K562 (cell line): ENCODE measurements around the gene ATP5PF. TPM values are rescaled to one million over a fixed set of nuclear protein-coding genes. Genes with fewer than 3 reads are reported as not detected.

Experiments
- ATAC-seq: fragments of 200-7000 bp; cut with Tn5 transposase; 3 replicates; pipeline ENCODE4 v1.9.1; 2020; ENCODE audit warnings: moderate library complexity
- BruUV-seq: library from RNA; stranded (reverse); fragments of 400-500 nt; replicated peaks from 2 replicates; lab custom pipeline; 2021; lab: Mats Ljungman, UMichigan
- CTCF ChIA-PET: fragments of 300-600 bp; formaldehyde crosslinking; extraction: SDS; loops from one replicate; lab custom pipeline; 2021; ENCODE audit warnings: low intra/inter-chr PET ratio; lab: Yijun Ruan, JAX
- POLR2A ChIA-PET: fragments of 300-600, 350-650 bp; sonication (Branson Sonifier 250); formaldehyde crosslinking; extraction: SDS; loops from one replicate; lab custom pipeline; 2021; ENCODE audit warnings: antibody characterized with exemption, inconsistent platforms; lab: Yijun Ruan, JAX
- DNase-seq, 4 experiments: peaks; one replicate each; pipeline versions ENCODE4 v3.0.0 to v3.0.0-alpha.2; 2011 to 2018; ENCODE audit warnings: low spot score in 3 of 4, mixed read lengths in 3 of 4; ENCODE audit errors: extremely low read depth in 1 of 4
- FAIRE-seq: peaks from 2 replicates; lab custom pipeline; 2011; peaks lifted over from hg19 to GRCh38; lab: Jason Lieb, UNC
- H2AFZ ChIP-seq: 2 replicates; pipeline ENCODE4 v1.6.0; 2011; ENCODE audit warnings: low read depth, low read length, control low read depth, inconsistent platforms
- H3K27ac ChIP-seq: fragments of 200-600 bp; 3 replicates; pipeline ENCODE4 v1.8.0; 2011; ENCODE audit warnings: low read depth, mild to moderate bottlenecking, control low read depth, inconsistent platforms, low read length, moderate library complexity, mixed read lengths; ENCODE audit errors: extremely low read depth
- H3K27me3 ChIP-seq, 2 experiments: fragments of 300-600 bp in 1 of 2; 2 replicates in 1 of 2; 3 replicates in 1 of 2; pipeline versions ENCODE4 v1.6.0 to v1.8.0; 2011; ENCODE audit warnings: inconsistent platforms in 2 of 2, low read length in 2 of 2, mild to moderate bottlenecking in 1 of 2, mixed read lengths in 1 of 2, moderate library complexity in 1 of 2; ENCODE audit not compliant: control insufficient read depth in 2 of 2, insufficient read depth in 2 of 2
- H3K36me3 ChIP-seq: fragments of 300-600 bp; 3 replicates; pipeline ENCODE4 v1.8.0; 2011; ENCODE audit warnings: mild to moderate bottlenecking, low read length, inconsistent platforms; ENCODE audit not compliant: control insufficient read depth, insufficient read depth
- H3K4me1 ChIP-seq, 2 experiments: fragments of 200-600 bp in 1 of 2; replicated peaks in 1 of 2; 2 replicates in 1 of 2; 3 replicates in 1 of 2; pipeline versions ENCODE4 v1.5.1 to v1.8.0; 2011; ENCODE audit warnings: inconsistent platforms in 2 of 2, low read length in 2 of 2, mild to moderate bottlenecking in 1 of 2, mixed read lengths in 1 of 2, moderate library complexity in 1 of 2; ENCODE audit not compliant: control insufficient read depth in 2 of 2, insufficient read depth in 2 of 2
- H3K4me2 ChIP-seq: 2 replicates; pipeline ENCODE4 v1.6.1; 2011; ENCODE audit warnings: low read length, control low read depth, inconsistent platforms, mixed read lengths; ENCODE audit not compliant: insufficient read depth
- H3K4me3 ChIP-seq: fragments of 200-600 bp; sonication (generic), shearing (Covaris generic); 2 replicates; pipeline ENCODE4 v1.5.1; 2016; ENCODE audit warnings: control low read depth, inconsistent platforms
- H3K79me2 ChIP-seq: fragments of 200-600 bp; 3 replicates; pipeline ENCODE4 v1.8.0; 2011; ENCODE audit warnings: low read length, inconsistent platforms; ENCODE audit not compliant: control insufficient read depth, insufficient read depth
- H3K9ac ChIP-seq, 2 experiments: 2 replicates each; pipeline versions ENCODE4 v1.6.0 to v1.6.1; 2011; ENCODE audit warnings: low read depth in 2 of 2, low read length in 2 of 2, control low read depth in 1 of 2, inconsistent platforms in 1 of 2, mild to moderate bottlenecking in 1 of 2, mixed read lengths in 1 of 2; ENCODE audit not compliant: insufficient read depth in 1 of 2
- H3K9me1 ChIP-seq: one replicate; pipeline ENCODE4 v1.6.0; 2011; ENCODE audit warnings: inconsistent platforms, mild to moderate bottlenecking, low read length, moderate library complexity; ENCODE audit not compliant: control insufficient read depth, insufficient read depth
- H3K9me3 ChIP-seq: replicated peaks from 2 replicates; pipeline ENCODE4 v1.5.1; 2011; ENCODE audit warnings: low read depth, low read length, inconsistent platforms; ENCODE audit not compliant: control insufficient read depth, insufficient read depth
- H4K20me1 ChIP-seq: replicated peaks from 2 replicates; pipeline ENCODE4 v1.6.1; 2011; ENCODE audit warnings: low read length, inconsistent platforms, mixed read lengths; ENCODE audit not compliant: control insufficient read depth, insufficient read depth
- PYGO2 ChIP-seq: fragments of 450-650 bp; IDR thresholded peaks from 2 replicates; pipeline ENCODE4 v1.6.1; 2016; ENCODE audit warnings: mild to moderate bottlenecking, missing genetic modification characterization, moderate library complexity, missing compliant biosample characterization
- SMARCE1 ChIP-seq: fragments of 450-650 bp; IDR thresholded peaks from 2 replicates; pipeline ENCODE4 v1.7.1; 2016; ENCODE audit warnings: mild to moderate bottlenecking
- ZNF3 ChIP-seq: fragments of 250-450 bp; sonication (Bioruptor Pico); IDR thresholded peaks from 2 replicates; pipeline ENCODE4 v1.5.0; 2021; ENCODE audit warnings: mild to moderate bottlenecking, moderate library complexity
- ZNF668 ChIP-seq: fragments of 250-450 bp; sonication (Bioruptor Pico); IDR thresholded peaks from 2 replicates; pipeline ENCODE4 v1.8.0; 2022; ENCODE audit warnings: mild to moderate bottlenecking, inconsistent platforms
- ZNF717 ChIP-seq: fragments of 250-450 bp; sonication (Bioruptor Pico); IDR thresholded peaks from 2 replicates; pipeline ENCODE4 v1.5.0; 2021
- WGBS: fragments of 100-300 bp; shearing (Covaris generic); methylation state at CpG from one replicate; pipeline ENCODE4 v1.1.6; 2016; ENCODE audit warnings: low coverage, mixed read lengths; ENCODE audit not compliant: insufficient coverage; ENCODE audit errors: missing lambda C conversion rate; 5-methylcytosine and 5-hydroxymethylcytosine counted together
- in situ Hi-C: fragments of 300-500 bp; cut with MboI; formaldehyde crosslinking; loops from 4 replicates; pipeline ENCODE4 v1.15.0; 2018; ENCODE audit warnings: inconsistent platforms, mixed read lengths
- intact Hi-C: fragments of 100-400 bp; cut with micrococcal nuclease; formaldehyde crosslinking; loops from 2 replicates; pipeline ENCODE4 v1.14.2; 2022
- polyA plus RNA-seq, 8 experiments: library from polyadenylated mRNA; depleted of rRNA in 4 of 8; stranded (reverse) in 5 of 8; unstranded in 3 of 8; fragments of >200 nt; fragmentation: Nextera tagmentation in 2 of 8; fragmentation: Illumina TruSeq in 1 of 8; extraction: Ambion mirVana in 2 of 8; extraction: Trizol in 1 of 8; gene quantifications; 2 replicates each; pipeline versions ENCODE4 v1.2.1 to v1.2.3, GENCODE V29; 2011 to 2014; ENCODE audit warnings: inconsistent platforms in 1 of 8, missing spikeins in 1 of 8
- total RNA-seq, 7 experiments: library from RNA; depleted of rRNA in 6 of 7; stranded (reverse); fragments of >200 nt in 6 of 7; fragmentation: Illumina TruSeq in 2 of 7; extraction: Trizol in 2 of 7; gene quantifications; 2 replicates each; pipeline versions ENCODE4 v1.2.1 to v1.2.3, GENCODE V29; 2011 to 2021; ENCODE audit warnings: low replicate concordance in 1 of 7
- TF ChIP-seq, protein P1 (sequence below): sonication (generic); formaldehyde crosslinking; IDR thresholded peaks from 2 replicates; pipeline ENCODE4 v1.8.1; 2023; ENCODE audit warnings: missing genetic modification reagents, mild to moderate bottlenecking, borderline replicate concordance
- TF ChIP-seq, protein P2 (sequence below): sonication (generic); formaldehyde crosslinking; IDR thresholded peaks from 2 replicates; pipeline ENCODE4 v1.8.0; 2022; ENCODE audit warnings: missing genetic modification reagents, mild to moderate bottlenecking, moderate library complexity, borderline replicate concordance
- TF ChIP-seq, protein P3 (sequence below): fragments of 250-450 bp; sonication (Bioruptor Pico); IDR thresholded peaks from 2 replicates; pipeline ENCODE4 v1.5.0; 2021; ENCODE audit warnings: mild to moderate bottlenecking, moderate library complexity
- TF ChIP-seq, protein P4 (sequence below), 2 experiments: fragments of 450-650 bp; IDR thresholded peaks; 2 replicates each; pipeline ENCODE4 v1.6.1; 2016

The ATP5PF gene
- total and polyA plus RNA-seq, 9 of the 15 experiments (the other 6 are each of a cell fraction or from before 2014, with no cell fraction given), result 242 to 2,488 (median 533) TPM

DNA sequence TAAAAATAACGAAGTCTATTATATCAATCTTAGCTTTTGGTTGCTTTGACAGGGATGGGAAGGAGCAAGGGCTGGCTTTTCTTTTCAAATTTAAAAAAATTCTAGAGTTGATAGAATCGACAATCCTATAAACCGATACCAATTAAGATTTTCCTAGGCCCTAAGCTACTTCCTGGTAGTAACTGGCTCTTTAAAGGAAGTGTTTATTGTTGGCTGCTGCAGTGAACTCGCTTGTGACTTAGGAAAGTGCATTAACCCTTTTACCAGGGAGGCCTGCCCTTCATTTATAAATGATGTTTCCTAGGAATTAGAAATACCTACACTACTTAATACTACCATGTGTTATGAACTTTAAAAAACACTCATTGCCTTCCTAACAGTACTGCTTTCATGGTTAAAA, 33.2 kb downstream of the ATP5PF start:
- no peaks in the 10 kb centered on the region for H3K4me1 ChIP-seq
- ChIA-PET CTCF (interaction anchor here (0.7 kb wide), 1 partner anchor 33 kb away, joined by 6 read pairs; no protein-coding TSS in a partner anchor), POLR2A (no interaction called here)
- DNase-seq, result no peak
- in situ Hi-C loops, result no loop called here
- H3K4me3 ChIP-seq, result no peak overlapping the region
- no peak overlapping the region for H3K9ac ChIP-seq
- no peak overlapping the region for H3K27ac ChIP-seq
- no peaks in the 10 kb centered on the region for H3K9me3 ChIP-seq
- FAIRE-seq, result no peak
- no peaks in the 10 kb centered on the region for H3K36me3 ChIP-seq
- H4K20me1 ChIP-seq, result no peaks in the 10 kb centered on the region
- peak; percentile 49 for ATAC-seq
- no TSS peak for BruUV-seq
- no peaks in the 10 kb centered on the region for H3K27me3 ChIP-seq
- peak overlapping the region; percentile 53 for H2AFZ ChIP-seq
- no peaks in the 10 kb centered on the region for H3K9me1 ChIP-seq
- H3K79me2 ChIP-seq, result no peaks in the 10 kb centered on the region
- intact Hi-C loops, result loop anchor here (10.0 kb wide), 1 partner anchor 163 kb away; no protein-coding TSS in a partner anchor
- no peak overlapping the region for H3K4me2 ChIP-seq
- WGBS, result 10% methylated on average over 4 of the region's 4 CpGs
- TF ChIP-seq PYGO2 (no peak), ZNF668 (CRISPR knock-in tag) (no peak), SMARCE1 (no peak), ZNF3 (CRISPR knock-in tag) (no peak), ZNF717 (CRISPR knock-in tag) (no peak)
- TF ChIP-seq, protein P1, sequence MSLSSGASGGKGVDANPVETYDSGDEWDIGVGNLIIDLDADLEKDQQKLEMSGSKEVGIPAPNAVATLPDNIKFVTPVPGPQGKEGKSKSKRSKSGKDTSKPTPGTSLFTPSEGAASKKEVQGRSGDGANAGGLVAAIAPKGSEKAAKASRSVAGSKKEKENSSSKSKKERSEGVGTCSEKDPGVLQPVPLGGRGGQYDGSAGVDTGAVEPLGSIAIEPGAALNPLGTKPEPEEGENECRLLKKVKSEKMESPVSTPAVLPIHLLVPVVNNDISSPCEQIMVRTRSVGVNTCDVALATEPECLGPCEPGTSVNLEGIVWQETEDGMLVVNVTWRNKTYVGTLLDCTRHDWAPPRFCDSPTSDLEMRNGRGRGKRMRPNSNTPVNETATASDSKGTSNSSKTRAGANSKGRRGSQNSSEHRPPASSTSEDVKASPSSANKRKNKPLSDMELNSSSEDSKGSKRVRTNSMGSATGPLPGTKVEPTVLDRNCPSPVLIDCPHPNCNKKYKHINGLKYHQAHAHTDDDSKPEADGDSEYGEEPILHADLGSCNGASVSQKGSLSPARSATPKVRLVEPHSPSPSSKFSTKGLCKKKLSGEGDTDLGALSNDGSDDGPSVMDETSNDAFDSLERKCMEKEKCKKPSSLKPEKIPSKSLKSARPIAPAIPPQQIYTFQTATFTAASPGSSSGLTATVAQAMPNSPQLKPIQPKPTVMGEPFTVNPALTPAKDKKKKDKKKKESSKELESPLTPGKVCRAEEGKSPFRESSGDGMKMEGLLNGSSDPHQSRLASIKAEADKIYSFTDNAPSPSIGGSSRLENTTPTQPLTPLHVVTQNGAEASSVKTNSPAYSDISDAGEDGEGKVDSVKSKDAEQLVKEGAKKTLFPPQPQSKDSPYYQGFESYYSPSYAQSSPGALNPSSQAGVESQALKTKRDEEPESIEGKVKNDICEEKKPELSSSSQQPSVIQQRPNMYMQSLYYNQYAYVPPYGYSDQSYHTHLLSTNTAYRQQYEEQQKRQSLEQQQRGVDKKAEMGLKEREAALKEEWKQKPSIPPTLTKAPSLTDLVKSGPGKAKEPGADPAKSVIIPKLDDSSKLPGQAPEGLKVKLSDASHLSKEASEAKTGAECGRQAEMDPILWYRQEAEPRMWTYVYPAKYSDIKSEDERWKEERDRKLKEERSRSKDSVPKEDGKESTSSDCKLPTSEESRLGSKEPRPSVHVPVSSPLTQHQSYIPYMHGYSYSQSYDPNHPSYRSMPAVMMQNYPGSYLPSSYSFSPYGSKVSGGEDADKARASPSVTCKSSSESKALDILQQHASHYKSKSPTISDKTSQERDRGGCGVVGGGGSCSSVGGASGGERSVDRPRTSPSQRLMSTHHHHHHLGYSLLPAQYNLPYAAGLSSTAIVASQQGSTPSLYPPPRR, result no peak
- TF ChIP-seq, protein P2, sequence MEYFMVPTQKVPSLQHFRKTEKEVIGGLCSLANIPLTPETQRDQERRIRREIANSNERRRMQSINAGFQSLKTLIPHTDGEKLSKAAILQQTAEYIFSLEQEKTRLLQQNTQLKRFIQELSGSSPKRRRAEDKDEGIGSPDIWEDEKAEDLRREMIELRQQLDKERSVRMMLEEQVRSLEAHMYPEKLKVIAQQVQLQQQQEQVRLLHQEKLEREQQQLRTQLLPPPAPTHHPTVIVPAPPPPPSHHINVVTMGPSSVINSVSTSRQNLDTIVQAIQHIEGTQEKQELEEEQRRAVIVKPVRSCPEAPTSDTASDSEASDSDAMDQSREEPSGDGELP (CRISPR knock-in tag), result no peak
- TF ChIP-seq, protein P3, sequence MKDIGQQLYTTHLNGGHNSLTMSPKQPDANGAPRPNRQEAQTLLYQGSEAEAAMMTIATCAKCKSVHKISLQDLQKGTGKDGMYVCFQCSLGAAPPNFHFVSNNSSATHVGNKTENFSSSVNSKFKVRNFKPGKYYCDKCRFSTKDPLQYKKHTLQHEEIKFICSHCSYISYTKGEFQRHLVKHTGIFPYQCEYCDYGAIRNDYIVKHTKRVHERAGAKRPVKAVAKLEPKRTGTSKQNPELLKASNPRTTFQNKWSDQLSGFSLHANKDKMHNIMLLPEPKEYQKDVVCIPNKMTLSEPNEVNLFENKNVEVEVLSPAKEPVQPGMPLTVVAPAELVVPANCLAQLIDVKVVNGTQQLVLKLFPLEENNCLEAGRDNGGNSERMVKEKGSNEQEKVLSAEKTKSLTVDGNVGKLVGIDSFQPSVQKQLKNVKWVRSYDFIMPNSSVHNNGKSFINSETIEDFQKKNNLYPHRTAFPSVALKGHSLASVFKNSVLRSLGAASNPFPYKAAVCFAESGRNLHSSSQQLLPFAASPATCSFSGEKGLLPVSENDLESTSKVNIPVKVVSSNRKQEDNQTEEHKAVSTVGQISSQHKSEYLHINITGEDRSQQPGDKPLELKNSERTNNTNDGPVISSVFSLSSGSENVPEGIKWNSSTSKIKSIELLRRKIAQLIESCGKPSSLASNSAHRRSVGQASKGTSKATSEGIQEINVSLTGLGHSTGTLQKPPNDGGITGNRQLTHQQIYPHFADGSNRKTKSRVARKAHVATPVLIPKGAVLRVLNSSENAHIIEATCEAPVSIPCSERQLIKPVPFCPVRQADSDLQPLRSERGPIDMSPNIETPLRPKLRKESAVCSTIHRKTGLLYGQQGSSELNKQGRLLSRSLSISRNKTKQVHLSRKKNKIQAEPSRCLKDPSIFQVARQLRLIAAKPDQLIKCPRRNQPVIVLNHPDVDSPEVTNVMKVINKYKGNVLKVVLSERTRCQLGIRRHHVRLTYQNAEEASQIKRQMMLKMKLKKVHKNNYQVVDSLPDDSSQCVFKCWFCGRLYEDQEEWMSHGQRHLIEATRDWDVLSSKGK (CRISPR knock-in tag), result no peak
- TF ChIP-seq, protein P4, sequence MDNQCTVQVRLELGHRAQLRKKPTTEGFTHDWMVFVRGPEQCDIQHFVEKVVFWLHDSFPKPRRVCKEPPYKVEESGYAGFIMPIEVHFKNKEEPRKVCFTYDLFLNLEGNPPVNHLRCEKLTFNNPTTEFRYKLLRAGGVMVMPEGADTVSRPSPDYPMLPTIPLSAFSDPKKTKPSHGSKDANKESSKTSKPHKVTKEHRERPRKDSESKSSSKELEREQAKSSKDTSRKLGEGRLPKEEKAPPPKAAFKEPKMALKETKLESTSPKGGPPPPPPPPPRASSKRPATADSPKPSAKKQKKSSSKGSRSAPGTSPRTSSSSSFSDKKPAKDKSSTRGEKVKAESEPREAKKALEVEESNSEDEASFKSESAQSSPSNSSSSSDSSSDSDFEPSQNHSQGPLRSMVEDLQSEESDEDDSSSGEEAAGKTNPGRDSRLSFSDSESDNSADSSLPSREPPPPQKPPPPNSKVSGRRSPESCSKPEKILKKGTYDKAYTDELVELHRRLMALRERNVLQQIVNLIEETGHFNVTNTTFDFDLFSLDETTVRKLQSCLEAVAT (IDR thresholded peaks at IDR 0.05), result no peak
